CD4-positive, alpha-beta memory T cell (primary cell): ENCODE measurements around the gene KRT14. TPM values are rescaled to one million over a fixed set of nuclear protein-coding genes. Genes with fewer than 3 reads are reported as not detected.
A peak's percentile ranks its signal among the peaks of the same experiment; 100 is the strongest.

ENCODE experiments used
- CTCF ChIA-PET: fragments of 350-600 bp; sonication (Branson Sonifier 250); formaldehyde crosslinking; loops from one replicate; lab custom pipeline; 2021; ENCODE audit warnings: inconsistent platforms; ENCODE audit not compliant: partially characterized antibody; lab: Charles Lee
- POLR2A ChIA-PET: fragments of 350-600 bp; sonication (Branson Sonifier 250); formaldehyde crosslinking; loops from one replicate; lab custom pipeline; 2021; ENCODE audit not compliant: partially characterized antibody; lab: Charles Lee
- DNase-seq, 5 donors: peaks; one replicate each; pipeline versions ENCODE4 v3.0.0 to v3.0.0-alpha.2; 2020 to 2022; ENCODE audit warnings: mixed read lengths in 1 of 5
- H3K27ac ChIP-seq: one replicate; pipeline ENCODE4 v1.7.0; 2013; ENCODE audit warnings: low read depth, low read length
- H3K27me3 ChIP-seq: 2 replicates; pipeline ENCODE4 v1.7.0; 2013; ENCODE audit warnings: mild to moderate bottlenecking, low read length, moderate library complexity; ENCODE audit not compliant: insufficient read depth
- H3K36me3 ChIP-seq: 2 replicates; pipeline ENCODE4 v1.7.0; 2013; ENCODE audit warnings: mild to moderate bottlenecking, low read length, moderate library complexity; ENCODE audit not compliant: insufficient read depth
- H3K4me1 ChIP-seq: 2 replicates; pipeline ENCODE4 v1.7.0; 2013; ENCODE audit warnings: mild to moderate bottlenecking, low read length, moderate library complexity; ENCODE audit not compliant: insufficient read depth
- H3K4me3 ChIP-seq, 2 donors: one replicate each; pipeline ENCODE4 v1.7.0; 2013; ENCODE audit warnings: low read length in 2 of 2, mild to moderate bottlenecking in 1 of 2
- H3K9me3 ChIP-seq, 2 donors: one replicate each; pipeline ENCODE4 v1.7.0; 2013; ENCODE audit warnings: low read length in 2 of 2, control low read depth in 1 of 2; ENCODE audit not compliant: control insufficient read depth in 1 of 2
- H3K27ac Mint-ChIP-seq, 7 donors: one replicate each; pipeline ENCODE4 v1.8.0; 2020 to 2021; ENCODE audit warnings: mixed read lengths in 7 of 7, mild to moderate bottlenecking in 6 of 7, inconsistent platforms in 3 of 7, moderate library complexity in 3 of 7
- H3K27me3 Mint-ChIP-seq, 2 donors: one replicate each; pipeline ENCODE4 v1.8.0; 2020 to 2021; ENCODE audit warnings: mixed read lengths in 2 of 2
- H3K36me3 Mint-ChIP-seq, 2 donors: one replicate each; pipeline ENCODE4 v1.8.0; 2020 to 2021; ENCODE audit warnings: mixed read lengths in 2 of 2, inconsistent platforms in 1 of 2, mild to moderate bottlenecking in 1 of 2
- H3K4me1 Mint-ChIP-seq, 4 donors: one replicate each; pipeline ENCODE4 v1.8.0; 2020 to 2021; ENCODE audit warnings: mixed read lengths in 4 of 4, mild to moderate bottlenecking in 1 of 4
- H3K4me3 Mint-ChIP-seq, 8 donors: one replicate each; pipeline ENCODE4 v1.8.0; 2020 to 2021; ENCODE audit warnings: mixed read lengths in 8 of 8, mild to moderate bottlenecking in 7 of 8, moderate library complexity in 6 of 8, inconsistent platforms in 3 of 8
- H3K9me3 Mint-ChIP-seq, 8 donors: one replicate each; pipeline ENCODE4 v1.8.0; 2020 to 2021; ENCODE audit warnings: mixed read lengths in 8 of 8, mild to moderate bottlenecking in 5 of 8, inconsistent platforms in 3 of 8, moderate library complexity in 1 of 8
- intact Hi-C: fragments of 100-400 bp; cut with micrococcal nuclease; formaldehyde crosslinking; loops from one replicate; pipeline ENCODE4 v1.15.1; 2023
- polyA plus RNA-seq, 2 donors: library from polyadenylated mRNA; unstranded; fragments of 300-500 nt; fragmentation: Illumina TruSeq; gene quantifications; one replicate each; pipeline ENCODE4 v1.2.3, GENCODE V29; 2021
- total RNA-seq, 2 experiments: library from RNA; stranded (reverse); gene quantifications; one replicate each; pipeline ENCODE4 v1.2.3, GENCODE V29; 2021

KRT14 gene
- total and polyA plus RNA-seq, 4 experiments from 2014 or later, result not detected

- H3K27me3 Mint-ChIP-seq, result peaks cover 10 to 11% of the 10 kb centered on the region in 2 donors
- H3K36me3 Mint-ChIP-seq, result peaks cover 0 to 5% of the 10 kb centered on the region in 2 donors
- Histone ChIP-seq H3K4me1 (peaks cover 17% of the 10 kb centered on the region), H3K4me3 (peak overlapping the region in 1 of 2 donors; percentile 29), H3K27ac (peak overlapping the region; percentile 30), H3K36me3 (no peaks in the 10 kb centered on the region), H3K27me3 (no peaks in the 10 kb centered on the region), H3K9me3 (no peaks in the 10 kb centered on the region)
- ChIA-PET POLR2A (interaction anchor here (1.0 to 2.8 kb wide), 8 partner anchors 45 to 241 kb away, joined by 3 to 18 read pairs (median 8); partner anchors contain the start of genes EIF1 and KRTAP16-1), CTCF (interaction anchor here (0.6 to 7.8 kb wide), 55 partner anchors 9 to 1625 kb away, joined by 3 to 130 read pairs (median 5); partner anchors contain the start of genes EIF1, KRT12, KRT13 and KRT20)
- H3K4me1 Mint-ChIP-seq, result peaks cover 5 to 20% (median 15%) of the 10 kb centered on the region in 4 donors
- peaks cover 0 to 4% (median 0%) of the 10 kb centered on the region in 8 donors for H3K9me3 Mint-ChIP-seq
- intact Hi-C loops, result loop anchor here (1.0 to 2.0 kb wide), 6 partner anchors 113 to 746 kb away; no protein-coding TSS in a partner anchor
- peak overlapping the region; percentile 27 to 78 (median 64) for H3K4me3 Mint-ChIP-seq
- peak overlapping the region; percentile 68 to 84 (median 80) for H3K27ac Mint-ChIP-seq
- DNase-seq, result peak; percentile 82 to 88 (median 84)
Measured at GRCh38 chr17:41548844-41549595, 37.7 kb downstream of the KRT14 start.

- Mint-ChIP-seq H3K27ac (peak overlapping the region in 4 of 7 donors; percentile 32 to 72 (median 58)), H3K4me3 (peak overlapping the region in 7 of 8 donors; percentile 6 to 78 (median 68)), H3K27me3 (peaks cover 7 to 9% of the 10 kb centered on the region in 2 donors), H3K36me3 (peaks cover 0 to 5% of the 10 kb centered on the region in 2 donors), H3K9me3 (peaks cover 0 to 4% (median 0%) of the 10 kb centered on the region in 8 donors), H3K4me1 (peaks cover 5 to 20% (median 15%) of the 10 kb centered on the region in 4 donors)
- POLR2A ChIA-PET, result interaction anchor here (1.0 to 2.8 kb wide), 6 partner anchors 100 to 240 kb away, joined by 4 to 18 read pairs (median 9); partner anchors contain the start of genes EIF1 and KRTAP16-1
- Histone ChIP-seq H3K4me1 (peaks cover 17% of the 10 kb centered on the region), H3K9me3 (no peaks in the 10 kb centered on the region), H3K27ac (peak overlapping the region; percentile 30), H3K4me3 (peak overlapping the region in 1 of 2 donors; percentile 29), H3K27me3 (no peaks in the 10 kb centered on the region), H3K36me3 (no peaks in the 10 kb centered on the region)
- DNase-seq, result no peak
- intact Hi-C loops, result loop anchor here (1.0 to 2.0 kb wide), 3 partner anchors 225 to 745 kb away; no protein-coding TSS in a partner anchor
- CTCF ChIA-PET, result interaction anchor here (0.7 to 7.8 kb wide), 40 partner anchors 8 to 745 kb away, joined by 3 to 130 read pairs (median 6); partner anchors contain the start of genes KRT12, KRT13, KRT20 and KRT33A
Measured at GRCh38 chr17:41547921-41548843, 38.5 kb downstream of the KRT14 start.

- Mint-ChIP-seq H3K36me3 (peaks cover 0 to 5% of the 10 kb centered on the region in 2 donors), H3K4me3 (no peak overlapping the region), H3K9me3 (peaks cover 0 to 4% (median 0%) of the 10 kb centered on the region in 8 donors), H3K27me3 (peaks cover 0 to 3% of the 10 kb centered on the region in 2 donors), H3K4me1 (peaks cover 5 to 20% (median 15%) of the 10 kb centered on the region in 4 donors), H3K27ac (no peak overlapping the region)
- Histone ChIP-seq H3K4me3 (no peak overlapping the region), H3K4me1 (peaks cover 17% of the 10 kb centered on the region), H3K9me3 (no peaks in the 10 kb centered on the region), H3K27ac (no peak overlapping the region), H3K27me3 (no peaks in the 10 kb centered on the region), H3K36me3 (no peaks in the 10 kb centered on the region)
- no peak for DNase-seq
- CTCF ChIA-PET, result interaction anchor here (2.3 to 7.8 kb wide), 8 partner anchors 101 to 690 kb away, joined by 11 to 130 read pairs (median 39); partner anchors contain the start of gene KRTAP16-1
- intact Hi-C loops, result no loop called here
- POLR2A ChIA-PET, result interaction anchor here (2.8 kb wide), 1 partner anchor 118 kb away, joined by 18 read pairs; no protein-coding TSS in a partner anchor
Measured at GRCh38 chr17:41547378-41547841, 39.3 kb downstream of the KRT14 start.

- DNase-seq, result no peak
- intact Hi-C loops, result no loop called here
- peaks cover 17% of the 10 kb centered on the region for H3K4me1 ChIP-seq
- H3K36me3 Mint-ChIP-seq, result peaks cover 0 to 5% of the 10 kb centered on the region in 2 donors
- H3K27me3 ChIP-seq, result no peaks in the 10 kb centered on the region
- H3K27ac ChIP-seq, result no peak overlapping the region
- H3K4me1 Mint-ChIP-seq, result peaks cover 5 to 20% (median 15%) of the 10 kb centered on the region in 4 donors
- no peak overlapping the region for H3K4me3 ChIP-seq
- no peak overlapping the region for H3K4me3 Mint-ChIP-seq
- H3K27ac Mint-ChIP-seq, result peak overlapping the region in 3 of 7 donors; percentile 16 to 38 (median 23)
- H3K27me3 Mint-ChIP-seq, result peaks cover 0 to 2% of the 10 kb centered on the region in 2 donors
- POLR2A ChIA-PET, result no interaction called here
- no peaks in the 10 kb centered on the region for H3K9me3 ChIP-seq
- CTCF ChIA-PET, result interaction anchor here (3.0 kb wide), 1 partner anchor 238 kb away, joined by 11 read pairs; the partner anchor contains the start of gene KRTAP16-1
- no peaks in the 10 kb centered on the region for H3K36me3 ChIP-seq
- peaks cover 0 to 4% (median 0%) of the 10 kb centered on the region in 8 donors for H3K9me3 Mint-ChIP-seq
Measured at GRCh38 chr17:41546819-41547218, 39.9 kb downstream of the KRT14 start.

- Histone ChIP-seq H3K36me3 (no peaks in the 10 kb centered on the region), H3K27me3 (no peaks in the 10 kb centered on the region), H3K27ac (no peak overlapping the region), H3K9me3 (no peaks in the 10 kb centered on the region), H3K4me1 (peaks cover 17% of the 10 kb centered on the region), H3K4me3 (no peak overlapping the region)
- peaks cover 0 to 5% of the 10 kb centered on the region in 2 donors for H3K36me3 Mint-ChIP-seq
- intact Hi-C loops, result no loop called here
- POLR2A ChIA-PET, result interaction anchor here (1.6 kb wide), 1 partner anchor 21 kb away, joined by 3 read pairs; no protein-coding TSS in a partner anchor
- H3K4me3 Mint-ChIP-seq, result no peak overlapping the region
- no peak overlapping the region for H3K27ac Mint-ChIP-seq
- no peak for DNase-seq
- H3K27me3 Mint-ChIP-seq, result peaks cover 0 to 2% of the 10 kb centered on the region in 2 donors
- peaks cover 0 to 4% (median 0%) of the 10 kb centered on the region in 8 donors for H3K9me3 Mint-ChIP-seq
- H3K4me1 Mint-ChIP-seq, result peaks cover 5 to 20% (median 15%) of the 10 kb centered on the region in 4 donors
- CTCF ChIA-PET, result no interaction called here
Measured at GRCh38 chr17:41545829-41546410, 40.8 kb downstream of the KRT14 start.

GRCh38 chr17:41544935-41545334, 41.8 kb downstream of the KRT14 start:
- no peak overlapping the region for H3K4me3 Mint-ChIP-seq
- ChIA-PET CTCF (interaction anchor here (0.8 to 1.1 kb wide), 3 partner anchors 10 to 635 kb away, joined by 3 to 4 read pairs (median 3); no protein-coding TSS in a partner anchor), POLR2A (interaction anchor here (1.6 kb wide), 1 partner anchor 22 kb away, joined by 3 read pairs; no protein-coding TSS in a partner anchor)
- no peak overlapping the region for H3K4me3 ChIP-seq
- H3K27ac ChIP-seq, result no peak overlapping the region
- H3K9me3 ChIP-seq, result no peaks in the 10 kb centered on the region
- DNase-seq, result no peak
- no peaks in the 10 kb centered on the region for H3K36me3 ChIP-seq
- H3K9me3 Mint-ChIP-seq, result peaks cover 0 to 4% (median 0%) of the 10 kb centered on the region in 8 donors
- H3K36me3 Mint-ChIP-seq, result peaks cover 0 to 5% of the 10 kb centered on the region in 2 donors
- H3K27me3 Mint-ChIP-seq, result peaks cover 2% of the 10 kb centered on the region in 2 donors
- H3K27ac Mint-ChIP-seq, result no peak overlapping the region
- no peaks in the 10 kb centered on the region for H3K27me3 ChIP-seq
- H3K4me1 ChIP-seq, result peaks cover 17% of the 10 kb centered on the region
- intact Hi-C loops, result no loop called here
- H3K4me1 Mint-ChIP-seq, result peaks cover 5 to 20% (median 16%) of the 10 kb centered on the region in 4 donors
